Ureter (tissue), 1 donor: Measurements from ENCODE around the gene GBA2. TPM values are rescaled to one million over a fixed set of nuclear protein-coding genes. Genes with fewer than 3 reads are reported as not detected.

Source experiments
- DNase-seq: peaks from one replicate; pipeline ENCODE4 v3.0.0-alpha.2; 2020; ENCODE audit warnings: low spot score
- total RNA-seq: library from RNA; stranded (reverse); gene quantifications from one replicate; pipeline ENCODE4 v1.2.4, GENCODE V29; 2023
- donor health status: DM: yes; HTN: yes; CAD: no.

GBA2 gene
- total RNA-seq, 1 donor from 2014 or later = 108 TPM

- DNase-seq = no peak
Observed at GRCh38 chr9:35716230-35716629, 32.8 kb downstream of the GBA2 start.

GRCh38 chr9:35714579-35715252 is 34.3 kb downstream of the GBA2 start:
- no peak for DNase-seq

- DNase-seq = no peak
Observed at GRCh38 chr9:35714123-35714522, 34.9 kb downstream of the GBA2 start.

GRCh38 chr9:35713578-35713977 is 35.5 kb downstream of the GBA2 start:
- DNase-seq = no peak

GRCh38 chr9:35712762-35713400 is 36.1 kb downstream of the GBA2 start:
- DNase-seq = no peak

GRCh38 chr9:35711501-35712428 is 37.3 kb downstream of the GBA2 start:
- no peak for DNase-seq

- no peak for DNase-seq
Observed at GRCh38 chr9:35710818-35711500, 38.1 kb downstream of the GBA2 start.

GRCh38 chr9:35708146-35708545 is 40.9 kb downstream of the GBA2 start:
- DNase-seq = no peak

- DNase-seq = no peak
Observed at GRCh38 chr9:35706951-35707350, 42.1 kb downstream of the GBA2 start.

GRCh38 chr9:35705836-35706430 is 43.1 kb downstream of the GBA2 start:
- no peak for DNase-seq

GRCh38 chr9:35705372-35705771 is 43.7 kb downstream of the GBA2 start:
- DNase-seq = no peak

- DNase-seq = no peak
Observed at GRCh38 chr9:35703906-35704672, 44.9 kb downstream of the GBA2 start.

GRCh38 chr9:35702696-35703095 is 46.3 kb downstream of the GBA2 start:
- no peak for DNase-seq

- DNase-seq = no peak
Observed at GRCh38 chr9:35700942-35701341, 48.1 kb downstream of the GBA2 start.

- no peak for DNase-seq
Observed at GRCh38 chr9:35700031-35700430, 49.0 kb downstream of the GBA2 start.

GRCh38 chr9:35698231-35698630 is 50.8 kb downstream of the GBA2 start:
- no peak for DNase-seq

GRCh38 chr9:35697486-35697885 is 51.5 kb downstream of the GBA2 start:
- no peak for DNase-seq

GRCh38 chr9:35696520-35697215 is 52.4 kb downstream of the GBA2 start:
- DNase-seq = no peak

GRCh38 chr9:35695943-35696401 is 53.1 kb downstream of the GBA2 start:
- DNase-seq = no peak

GRCh38 chr9:35691757-35692301 is 57.2 kb downstream of the GBA2 start:
- DNase-seq = no peak
